Suprapubic skin (tissue), 4 donors: ENCODE data around the gene CDC42EP1.

Experiments
- EP300 ChIP-seq: sonication (generic); formaldehyde crosslinking; IDR thresholded peaks from one replicate; pipeline ENCODE4 v1.6.1; 2017; ENCODE audit warnings: antibody characterized with exemption
- POLR2A ChIP-seq, 2 donors: fragments of 450-650 bp; IDR thresholded peaks; one replicate each; pipeline ENCODE4 v1.6.1; 2017; ENCODE audit warnings: antibody characterized with exemption in 2 of 2, mild to moderate bottlenecking in 2 of 2, moderate library complexity in 2 of 2
- POLR2AphosphoS5 ChIP-seq, 3 donors: sonication (generic); formaldehyde crosslinking; IDR thresholded peaks; one replicate each; pipeline ENCODE4 v1.6.1; 2017; ENCODE audit warnings: antibody characterized with exemption in 3 of 3
- TF ChIP-seq, protein P1 (sequence below), 2 donors: fragments of 200-600 bp in 1 of 2; fragments of 450-650 bp in 1 of 2; sonication (generic) in 1 of 2; IDR thresholded peaks; one replicate each; pipeline ENCODE4 v1.5.1; 2016 to 2019; ENCODE audit warnings: antibody characterized with exemption in 2 of 2, mild to moderate bottlenecking in 1 of 2, moderate library complexity in 1 of 2

GRCh38 chr22:37560608-37561211, 430 bp downstream of the CDC42EP1 start:
- TF ChIP-seq, protein P1, sequence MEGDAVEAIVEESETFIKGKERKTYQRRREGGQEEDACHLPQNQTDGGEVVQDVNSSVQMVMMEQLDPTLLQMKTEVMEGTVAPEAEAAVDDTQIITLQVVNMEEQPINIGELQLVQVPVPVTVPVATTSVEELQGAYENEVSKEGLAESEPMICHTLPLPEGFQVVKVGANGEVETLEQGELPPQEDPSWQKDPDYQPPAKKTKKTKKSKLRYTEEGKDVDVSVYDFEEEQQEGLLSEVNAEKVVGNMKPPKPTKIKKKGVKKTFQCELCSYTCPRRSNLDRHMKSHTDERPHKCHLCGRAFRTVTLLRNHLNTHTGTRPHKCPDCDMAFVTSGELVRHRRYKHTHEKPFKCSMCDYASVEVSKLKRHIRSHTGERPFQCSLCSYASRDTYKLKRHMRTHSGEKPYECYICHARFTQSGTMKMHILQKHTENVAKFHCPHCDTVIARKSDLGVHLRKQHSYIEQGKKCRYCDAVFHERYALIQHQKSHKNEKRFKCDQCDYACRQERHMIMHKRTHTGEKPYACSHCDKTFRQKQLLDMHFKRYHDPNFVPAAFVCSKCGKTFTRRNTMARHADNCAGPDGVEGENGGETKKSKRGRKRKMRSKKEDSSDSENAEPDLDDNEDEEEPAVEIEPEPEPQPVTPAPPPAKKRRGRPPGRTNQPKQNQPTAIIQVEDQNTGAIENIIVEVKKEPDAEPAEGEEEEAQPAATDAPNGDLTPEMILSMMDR (IDR thresholded peaks at IDR 0.05): no peak
- TF ChIP-seq POLR2AphosphoS5 (IDR thresholded peaks at IDR 0.05): no peak
- TF ChIP-seq POLR2A (IDR thresholded peaks at IDR 0.05): no peak
- TF ChIP-seq EP300: no peak
